ENCODE measurements around the gene PPCS.

DNA sequence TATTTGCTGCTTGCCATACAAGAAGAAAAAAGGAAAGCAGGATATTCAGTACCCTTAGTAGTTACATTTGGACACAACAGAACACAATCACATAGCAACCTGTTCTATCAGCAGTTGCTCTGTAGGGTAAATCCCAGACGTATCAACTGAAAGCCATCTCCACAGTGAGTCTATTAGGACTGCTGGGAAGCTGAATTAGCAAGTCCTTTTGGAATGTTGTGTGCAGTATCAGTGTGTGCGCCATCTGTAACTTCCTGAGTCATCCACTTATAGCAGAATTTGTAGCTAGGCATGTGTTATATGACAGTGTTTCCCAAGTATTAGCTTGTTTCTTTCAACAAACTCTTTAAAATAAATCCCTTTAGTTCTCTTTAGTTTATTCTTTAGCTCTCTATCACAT is 28.0 kb downstream of the PPCS start:
- TF ChIP-seq ZNF431 (CRISPR knock-in tag; IDR thresholded peaks at IDR 0.05) (no peak), ARNT (IDR thresholded peaks at IDR 0.05) (no peak), POLR2A (conservative IDR thresholded peaks at IDR 0.05) (no peak), EP300 (IDR thresholded peaks at IDR 0.05; ENCODE audit: low read length) (no peak), NFRKB (IDR thresholded peaks at IDR 0.05; ENCODE audit: low read depth) (no peak), MYC (IDR thresholded peaks at IDR 0.05; ENCODE audit: low read depth, low read length) (no peak), MYC (CRISPR knock-in tag; IDR thresholded peaks at IDR 0.05; ENCODE audit: borderline replicate concordance, low read depth) (no peak), JUND (IDR thresholded peaks at IDR 0.05; ENCODE audit: borderline replicate concordance, low read depth, low read length) (no peak), JUND (tag; IDR thresholded peaks at IDR 0.05; ENCODE audit: borderline replicate concordance, low read depth, low read length) (no peak), BDP1 (IDR thresholded peaks at IDR 0.05; ENCODE audit: insufficient read depth, insufficient read length) (no peak), ZBTB1 (CRISPR knock-in tag; IDR thresholded peaks at IDR 0.05; ENCODE audit: borderline replicate concordance, low read depth) (no peak)

Data from K562 (cell line).